Measurements from ENCODE around the gene CLDN24. TPM values are rescaled to one million over a fixed set of nuclear protein-coding genes. Genes with fewer than 3 reads are reported as not detected.

The CLDN24 gene
- total RNA-seq, 1 experiment from 2014 or later = not detected

GRCh38 chr4:183358215-183358755 is 36.1 kb upstream of the CLDN24 start:
- no peaks in the 10 kb centered on the region for H3K9me3 ChIP-seq (ENCODE audit: control insufficient read depth in 1 of 2, insufficient read depth in 1 of 2, low read depth in 1 of 2, low read length in 2 of 2)
- H4K20me1 ChIP-seq (ENCODE audit: insufficient read depth) = no peaks in the 10 kb centered on the region
- peaks cover 0 to 9% of the 10 kb centered on the region in 2 experiments; a peak in 2 of 4 replicates for H3K4me1 ChIP-seq (ENCODE audit: control insufficient read depth in 1 of 2, insufficient read depth in 2 of 2, low read length in 2 of 2)
- H3K27me3 ChIP-seq (ENCODE audit: insufficient read depth, low read length) = no peaks in the 10 kb centered on the region
- ChIA-PET POLR2A (no interaction called here), CTCF (no interaction called here), RAD21 (ENCODE audit: low non-redundant PET in 1 of 2, low total read pairs in 2 of 2, uncharacterized antibody in 2 of 2, unreplicated experiment in 2 of 2) (no interaction called here)
- no peak overlapping the region for H3K4me2 ChIP-seq (ENCODE audit: low read length)
- H3K27ac ChIP-seq (ENCODE audit: low read depth, low read length) = no peak overlapping the region
- no peaks in the 10 kb centered on the region for H3K36me3 ChIP-seq (ENCODE audit: control insufficient read depth in 1 of 2, insufficient read depth in 2 of 2, low read length in 2 of 2)
- H3K9me2 ChIP-seq (ENCODE audit: insufficient read depth) = no peaks in the 10 kb centered on the region
- BruUV-seq (replicated peaks) = no TSS peak
- DNase-seq (ENCODE audit: low read depth, low spot score) (no peak), ATAC-seq (no peak)
- TF ChIP-seq YY1 (IDR thresholded peaks at IDR 0.05; ENCODE audit: extremely low read depth, insufficient replicate concordance, low read depth, low read length) (no peak), ZNF274 (IDR thresholded peaks at IDR 0.05; ENCODE audit: low read depth, low read length) (no peak)
- no peak overlapping the region for H3K4me3 ChIP-seq (replicated peaks in 1 of 2; ENCODE audit: low read depth in 1 of 2, low read length in 2 of 2)
- no peak overlapping the region for H2AFZ ChIP-seq (ENCODE audit: low read depth, low read length, poor library complexity, severe bottlenecking)
- intact Hi-C loops (cut with micrococcal nuclease) = no loop called here
- H3K79me2 ChIP-seq (ENCODE audit: insufficient read depth, low read length) = no peaks in the 10 kb centered on the region
- no peak overlapping the region for H3K9ac ChIP-seq (ENCODE audit: low read length)

GRCh38 chr4:183356931-183357675 is 34.9 kb upstream of the CLDN24 start:
- Histone ChIP-seq H3K9ac (ENCODE audit: low read length) (no peak overlapping the region), H3K36me3 (ENCODE audit: control insufficient read depth in 1 of 2, insufficient read depth in 2 of 2, low read length in 2 of 2) (no peaks in the 10 kb centered on the region), H3K9me2 (ENCODE audit: insufficient read depth) (no peaks in the 10 kb centered on the region), H3K27me3 (ENCODE audit: insufficient read depth, low read length) (no peaks in the 10 kb centered on the region), H3K4me1 (ENCODE audit: control insufficient read depth in 1 of 2, insufficient read depth in 2 of 2, low read length in 2 of 2) (peaks cover 0 to 4% of the 10 kb centered on the region in 2 experiments; a peak in 1 of 4 replicates), H3K27ac (ENCODE audit: low read depth, low read length) (no peak overlapping the region), H3K4me3 (replicated peaks in 1 of 2; ENCODE audit: low read depth in 1 of 2, low read length in 2 of 2) (no peak overlapping the region), H3K4me2 (ENCODE audit: low read length) (no peak overlapping the region), H3K79me2 (ENCODE audit: insufficient read depth, low read length) (no peaks in the 10 kb centered on the region), H4K20me1 (ENCODE audit: insufficient read depth) (no peaks in the 10 kb centered on the region), H3K9me3 (ENCODE audit: control insufficient read depth in 1 of 2, insufficient read depth in 1 of 2, low read depth in 1 of 2, low read length in 2 of 2) (no peaks in the 10 kb centered on the region), H2AFZ (ENCODE audit: low read depth, low read length, poor library complexity, severe bottlenecking) (no peak overlapping the region)
- RAD21 ChIA-PET (ENCODE audit: low non-redundant PET in 1 of 2, low total read pairs in 2 of 2, uncharacterized antibody in 2 of 2, unreplicated experiment in 2 of 2) = no interaction called here
- intact Hi-C loops (cut with micrococcal nuclease) = no loop called here
- POLR2A ChIA-PET = no interaction called here
- TF ChIP-seq TCF7L2 (IDR thresholded peaks at IDR 0.05; ENCODE audit: borderline replicate concordance, extremely low read depth, insufficient read depth, insufficient read length) (no peak), SRF (IDR thresholded peaks at IDR 0.05; ENCODE audit: low read depth) (no peak), EGR1 (IDR thresholded peaks at IDR 0.05; ENCODE audit: low read depth) (no peak), EZH2 (IDR thresholded peaks at IDR 0.05) (no peak), ZNF274 (IDR thresholded peaks at IDR 0.05; ENCODE audit: low read depth, low read length) (no peak), REST (IDR thresholded peaks at IDR 0.05; ENCODE audit: low read depth) (no peak), SP1 (IDR thresholded peaks at IDR 0.05; ENCODE audit: low read depth) (no peak), ZFX (IDR thresholded peaks at IDR 0.05) (no peak), EZH2phosphoT487 (IDR thresholded peaks at IDR 0.05; ENCODE audit: borderline replicate concordance) (no peak), FOSL1 (IDR thresholded peaks at IDR 0.05; ENCODE audit: low read depth) (no peak), CEBPB (IDR thresholded peaks at IDR 0.05; ENCODE audit: low read depth) (no peak), SIN3A (IDR thresholded peaks at IDR 0.05; ENCODE audit: low read depth) (no peak), JUND (IDR thresholded peaks at IDR 0.05) (no peak), CBX3 (IDR thresholded peaks at IDR 0.05; ENCODE audit: low read depth) (no peak), MAX (IDR thresholded peaks at IDR 0.05) (no peak), ELF1 (IDR thresholded peaks at IDR 0.05; ENCODE audit: borderline replicate concordance, low read depth) (no peak), RAD21 (IDR thresholded peaks at IDR 0.05; ENCODE audit: low read depth) (no peak)
- CTCF ChIA-PET = no interaction called here
- no peak for DNase-seq (ENCODE audit: low read depth, low spot score)
- no peak for ATAC-seq
- BruUV-seq (replicated peaks) = no TSS peak
